ENCODE data around the gene KIF20B. TPM values are rescaled to one million over a fixed set of nuclear protein-coding genes. Genes with fewer than 3 reads are reported as not detected.

The KIF20B gene
- total RNA-seq, 1 experiment from 2014 or later: 50.2 TPM

DNA sequence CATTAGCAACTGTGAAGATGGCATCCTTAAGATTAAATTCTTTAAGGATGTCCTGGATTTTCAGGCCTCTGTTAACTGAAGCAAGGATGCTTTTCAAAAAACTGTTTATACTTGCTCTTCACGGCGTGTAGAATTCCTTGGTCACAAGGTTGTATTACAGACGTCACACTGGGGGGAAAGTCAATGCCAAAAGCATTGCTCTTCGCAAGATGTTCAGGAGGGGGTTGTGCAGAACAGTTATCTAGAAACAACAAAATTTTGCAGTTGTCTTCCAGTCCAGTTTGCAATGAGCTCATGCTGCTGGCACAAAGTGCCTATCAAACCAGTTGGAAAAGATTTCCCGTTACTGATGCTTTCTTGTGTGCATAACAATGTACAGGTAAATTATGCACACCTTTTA is 8.2 kb upstream of the KIF20B start (continued):
- no peak for TF ChIP-seq POLR2AphosphoS5 (IDR thresholded peaks at IDR 0.05; ENCODE audit: low read depth, low read length)
- no peak for TF ChIP-seq ZFX (IDR thresholded peaks at IDR 0.05)
- no peak for TF ChIP-seq RAD21 (IDR thresholded peaks at IDR 0.05; ENCODE audit: low read depth)
- TF ChIP-seq CEBPB (IDR thresholded peaks at IDR 0.05; ENCODE audit: low read depth): no peak
- no peak for TF ChIP-seq SIN3A (IDR thresholded peaks at IDR 0.05; ENCODE audit: low read depth)

DNA sequence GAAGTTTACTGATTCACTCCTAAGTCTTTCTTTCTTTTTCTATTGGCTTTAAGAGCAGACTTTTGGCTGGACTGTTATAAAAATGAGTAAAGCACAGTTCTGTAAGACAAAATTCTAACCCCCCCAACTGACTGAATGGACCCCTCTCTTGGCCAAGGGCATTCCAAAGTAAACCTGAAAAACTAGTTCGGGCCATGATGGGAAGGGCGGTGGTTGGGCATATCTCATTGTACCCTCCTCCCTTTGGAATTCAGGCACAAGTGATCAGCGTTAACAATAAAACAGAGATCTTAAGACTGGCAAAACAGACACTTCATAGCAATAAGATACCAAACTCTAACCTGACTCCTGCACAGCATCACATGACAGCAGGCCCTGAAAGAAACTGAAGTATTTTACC is 6.1 kb upstream of the KIF20B start:
- Histone ChIP-seq H3K4me1 (ENCODE audit: control insufficient read depth in 1 of 2, insufficient read depth in 2 of 2, low read length in 2 of 2) (peaks cover 1 to 16% of the 10 kb centered on the region in 2 experiments; a peak in 3 of 4 replicates), H3K9me2 (ENCODE audit: insufficient read depth) (no peaks in the 10 kb centered on the region), H3K9me3 (ENCODE audit: control insufficient read depth in 1 of 2, insufficient read depth in 1 of 2, low read depth in 1 of 2, low read length in 2 of 2) (no peaks in the 10 kb centered on the region), H3K79me2 (ENCODE audit: insufficient read depth, low read length) (no peaks in the 10 kb centered on the region), H3K4me2 (ENCODE audit: low read length) (0 out of 2 replicates have a peak overlapping the region, but pooled peaks have one; percentile 7), H4K20me1 (ENCODE audit: insufficient read depth) (no peaks in the 10 kb centered on the region), H3K4me3 (replicated peaks in 1 of 2; ENCODE audit: low read depth in 1 of 2, low read length in 2 of 2) (no peak overlapping the region), H3K36me3 (ENCODE audit: control insufficient read depth in 1 of 2, insufficient read depth in 2 of 2, low read length in 2 of 2) (no peaks in the 10 kb centered on the region), H3K9ac (ENCODE audit: low read length) (no peak overlapping the region), H3K27ac (ENCODE audit: low read depth, low read length) (no peak overlapping the region), H2AFZ (ENCODE audit: low read depth, low read length, poor library complexity, severe bottlenecking) (no peak overlapping the region), H3K27me3 (ENCODE audit: insufficient read depth, low read length) (no peaks in the 10 kb centered on the region)
- POLR2A ChIA-PET: no interaction called here
- no peak for ATAC-seq
- RAD21 ChIA-PET (ENCODE audit: low non-redundant PET in 1 of 2, low total read pairs in 2 of 2, uncharacterized antibody in 2 of 2, unreplicated experiment in 2 of 2): no interaction called here
- DNase-seq (ENCODE audit: low read depth, low spot score): no peak
- CTCF ChIA-PET: no interaction called here
- no TSS peak for BruUV-seq (replicated peaks)
- intact Hi-C loops (cut with micrococcal nuclease): no loop called here
- TF ChIP-seq, protein P1, sequence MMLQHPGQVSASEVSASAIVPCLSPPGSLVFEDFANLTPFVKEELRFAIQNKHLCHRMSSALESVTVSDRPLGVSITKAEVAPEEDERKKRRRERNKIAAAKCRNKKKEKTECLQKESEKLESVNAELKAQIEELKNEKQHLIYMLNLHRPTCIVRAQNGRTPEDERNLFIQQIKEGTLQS (IDR thresholded peaks at IDR 0.05): no peak
- TF ChIP-seq TCF7L2 (IDR thresholded peaks at IDR 0.05; ENCODE audit: borderline replicate concordance, extremely low read depth, insufficient read depth, insufficient read length) (no peak), ZFX (IDR thresholded peaks at IDR 0.05) (no peak), POLR2A (IDR thresholded peaks at IDR 0.05; ENCODE audit: borderline replicate concordance, extremely low read depth, insufficient read depth, insufficient read length) (no peak), JUND (IDR thresholded peaks at IDR 0.05) (no peak), SP1 (IDR thresholded peaks at IDR 0.05; ENCODE audit: low read depth) (no peak), EZH2 (IDR thresholded peaks at IDR 0.05) (no peak), POLR2AphosphoS5 (IDR thresholded peaks at IDR 0.05; ENCODE audit: low read depth, low read length) (no peak), YY1 (IDR thresholded peaks at IDR 0.05; ENCODE audit: extremely low read depth, insufficient replicate concordance, low read depth, low read length) (no peak), CEBPB (IDR thresholded peaks at IDR 0.05; ENCODE audit: low read depth) (no peak), EGR1 (IDR thresholded peaks at IDR 0.05; ENCODE audit: low read depth) (no peak), EZH2phosphoT487 (IDR thresholded peaks at IDR 0.05; ENCODE audit: borderline replicate concordance) (no peak), CBX3 (IDR thresholded peaks at IDR 0.05; ENCODE audit: low read depth) (no peak), SRF (IDR thresholded peaks at IDR 0.05; ENCODE audit: low read depth) (no peak)
- TF ChIP-seq, protein P2, sequence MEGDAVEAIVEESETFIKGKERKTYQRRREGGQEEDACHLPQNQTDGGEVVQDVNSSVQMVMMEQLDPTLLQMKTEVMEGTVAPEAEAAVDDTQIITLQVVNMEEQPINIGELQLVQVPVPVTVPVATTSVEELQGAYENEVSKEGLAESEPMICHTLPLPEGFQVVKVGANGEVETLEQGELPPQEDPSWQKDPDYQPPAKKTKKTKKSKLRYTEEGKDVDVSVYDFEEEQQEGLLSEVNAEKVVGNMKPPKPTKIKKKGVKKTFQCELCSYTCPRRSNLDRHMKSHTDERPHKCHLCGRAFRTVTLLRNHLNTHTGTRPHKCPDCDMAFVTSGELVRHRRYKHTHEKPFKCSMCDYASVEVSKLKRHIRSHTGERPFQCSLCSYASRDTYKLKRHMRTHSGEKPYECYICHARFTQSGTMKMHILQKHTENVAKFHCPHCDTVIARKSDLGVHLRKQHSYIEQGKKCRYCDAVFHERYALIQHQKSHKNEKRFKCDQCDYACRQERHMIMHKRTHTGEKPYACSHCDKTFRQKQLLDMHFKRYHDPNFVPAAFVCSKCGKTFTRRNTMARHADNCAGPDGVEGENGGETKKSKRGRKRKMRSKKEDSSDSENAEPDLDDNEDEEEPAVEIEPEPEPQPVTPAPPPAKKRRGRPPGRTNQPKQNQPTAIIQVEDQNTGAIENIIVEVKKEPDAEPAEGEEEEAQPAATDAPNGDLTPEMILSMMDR (IDR thresholded peaks at IDR 0.05 in 2 of 3, conservative IDR thresholded peaks at IDR 0.05 in 1 of 3; ENCODE audit: borderline replicate concordance in 1 of 3, insufficient read depth in 1 of 3, low read depth in 2 of 3, low read length in 2 of 3): no peak
- TF ChIP-seq, protein P3, sequence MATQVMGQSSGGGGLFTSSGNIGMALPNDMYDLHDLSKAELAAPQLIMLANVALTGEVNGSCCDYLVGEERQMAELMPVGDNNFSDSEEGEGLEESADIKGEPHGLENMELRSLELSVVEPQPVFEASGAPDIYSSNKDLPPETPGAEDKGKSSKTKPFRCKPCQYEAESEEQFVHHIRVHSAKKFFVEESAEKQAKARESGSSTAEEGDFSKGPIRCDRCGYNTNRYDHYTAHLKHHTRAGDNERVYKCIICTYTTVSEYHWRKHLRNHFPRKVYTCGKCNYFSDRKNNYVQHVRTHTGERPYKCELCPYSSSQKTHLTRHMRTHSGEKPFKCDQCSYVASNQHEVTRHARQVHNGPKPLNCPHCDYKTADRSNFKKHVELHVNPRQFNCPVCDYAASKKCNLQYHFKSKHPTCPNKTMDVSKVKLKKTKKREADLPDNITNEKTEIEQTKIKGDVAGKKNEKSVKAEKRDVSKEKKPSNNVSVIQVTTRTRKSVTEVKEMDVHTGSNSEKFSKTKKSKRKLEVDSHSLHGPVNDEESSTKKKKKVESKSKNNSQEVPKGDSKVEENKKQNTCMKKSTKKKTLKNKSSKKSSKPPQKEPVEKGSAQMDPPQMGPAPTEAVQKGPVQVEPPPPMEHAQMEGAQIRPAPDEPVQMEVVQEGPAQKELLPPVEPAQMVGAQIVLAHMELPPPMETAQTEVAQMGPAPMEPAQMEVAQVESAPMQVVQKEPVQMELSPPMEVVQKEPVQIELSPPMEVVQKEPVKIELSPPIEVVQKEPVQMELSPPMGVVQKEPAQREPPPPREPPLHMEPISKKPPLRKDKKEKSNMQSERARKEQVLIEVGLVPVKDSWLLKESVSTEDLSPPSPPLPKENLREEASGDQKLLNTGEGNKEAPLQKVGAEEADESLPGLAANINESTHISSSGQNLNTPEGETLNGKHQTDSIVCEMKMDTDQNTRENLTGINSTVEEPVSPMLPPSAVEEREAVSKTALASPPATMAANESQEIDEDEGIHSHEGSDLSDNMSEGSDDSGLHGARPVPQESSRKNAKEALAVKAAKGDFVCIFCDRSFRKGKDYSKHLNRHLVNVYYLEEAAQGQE (IDR thresholded peaks at IDR 0.05; ENCODE audit: low read depth): no peak
- TF ChIP-seq, protein P4, sequence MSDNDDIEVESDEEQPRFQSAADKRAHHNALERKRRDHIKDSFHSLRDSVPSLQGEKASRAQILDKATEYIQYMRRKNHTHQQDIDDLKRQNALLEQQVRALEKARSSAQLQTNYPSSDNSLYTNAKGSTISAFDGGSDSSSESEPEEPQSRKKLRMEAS (IDR thresholded peaks at IDR 0.05): no peak
- TF ChIP-seq, protein P5, sequence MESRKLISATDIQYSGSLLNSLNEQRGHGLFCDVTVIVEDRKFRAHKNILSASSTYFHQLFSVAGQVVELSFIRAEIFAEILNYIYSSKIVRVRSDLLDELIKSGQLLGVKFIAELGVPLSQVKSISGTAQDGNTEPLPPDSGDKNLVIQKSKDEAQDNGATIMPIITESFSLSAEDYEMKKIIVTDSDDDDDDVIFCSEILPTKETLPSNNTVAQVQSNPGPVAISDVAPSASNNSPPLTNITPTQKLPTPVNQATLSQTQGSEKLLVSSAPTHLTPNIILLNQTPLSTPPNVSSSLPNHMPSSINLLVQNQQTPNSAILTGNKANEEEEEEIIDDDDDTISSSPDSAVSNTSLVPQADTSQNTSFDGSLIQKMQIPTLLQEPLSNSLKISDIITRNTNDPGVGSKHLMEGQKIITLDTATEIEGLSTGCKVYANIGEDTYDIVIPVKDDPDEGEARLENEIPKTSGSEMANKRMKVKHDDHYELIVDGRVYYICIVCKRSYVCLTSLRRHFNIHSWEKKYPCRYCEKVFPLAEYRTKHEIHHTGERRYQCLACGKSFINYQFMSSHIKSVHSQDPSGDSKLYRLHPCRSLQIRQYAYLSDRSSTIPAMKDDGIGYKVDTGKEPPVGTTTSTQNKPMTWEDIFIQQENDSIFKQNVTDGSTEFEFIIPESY (IDR thresholded peaks at IDR 0.05; ENCODE audit: extremely low read depth, insufficient replicate concordance, low read length): no peak
